GM23338 (cell line): Measurements from ENCODE around the gene SLC4A4. TPM values are rescaled to one million over a fixed set of nuclear protein-coding genes. Genes with fewer than 3 reads are reported as not detected.

Source experiments
- ATAC-seq: fragments of 200-7000 bp; cut with Tn5 transposase; 3 replicates; pipeline ENCODE4 v1.9.1; 2020
- DNase-seq: peaks from one replicate; pipeline ENCODE4 v3.0.0-alpha.2; 2015; ENCODE audit warnings: low spot score
- H2AFZ ChIP-seq: fragments of 200-600 bp; sonication (generic); 2 replicates; pipeline ENCODE4 v1.8.0; 2016; ENCODE audit warnings: antibody characterized with exemption, mild to moderate bottlenecking, moderate library complexity
- H3F3A ChIP-seq: fragments of 200-600 bp; sonication (generic); replicated peaks from 2 replicates; pipeline ENCODE4 v1.8.0; 2017; ENCODE audit warnings: antibody characterized with exemption, mixed run types, low read depth
- H3K27ac ChIP-seq: fragments of 200-600 bp; sonication (generic); 2 replicates; pipeline ENCODE4 v1.6.1; 2016; ENCODE audit warnings: low read depth
- H3K27me3 ChIP-seq: fragments of 200-600 bp; sonication (generic); 2 replicates; pipeline ENCODE4 v1.8.0; 2016; ENCODE audit warnings: mild to moderate bottlenecking, mixed run types, moderate library complexity; ENCODE audit not compliant: insufficient read depth
- H3K36me3 ChIP-seq: fragments of 200-600 bp; sonication (generic); 2 replicates; pipeline ENCODE4 v1.8.0; 2016; ENCODE audit warnings: mild to moderate bottlenecking; ENCODE audit not compliant: insufficient read depth
- H3K4me1 ChIP-seq: fragments of 200-600 bp; sonication (generic); 2 replicates; pipeline ENCODE4 v1.8.0; 2016; ENCODE audit warnings: mild to moderate bottlenecking, moderate library complexity; ENCODE audit not compliant: insufficient read depth
- H3K4me2 ChIP-seq: fragments of 200-600 bp; sonication (generic); 2 replicates; pipeline ENCODE4 v1.7.1; 2017; ENCODE audit warnings: mixed run types
- H3K4me3 ChIP-seq: fragments of 200-600 bp; sonication (generic); 2 replicates; pipeline ENCODE4 v1.6.1; 2016; ENCODE audit warnings: mixed run types
- H3K79me2 ChIP-seq: fragments of 200-600 bp; sonication (generic); replicated peaks from 2 replicates; pipeline ENCODE4 v1.8.0; 2017; ENCODE audit warnings: mild to moderate bottlenecking; ENCODE audit not compliant: insufficient read depth
- H3K9me2 ChIP-seq: fragments of 200-600 bp; sonication (generic); 2 replicates; pipeline ENCODE4 v1.8.0; 2017; ENCODE audit not compliant: insufficient read depth
- H4K20me1 ChIP-seq: fragments of 200-600 bp; sonication (generic); replicated peaks from 2 replicates; pipeline ENCODE4 v1.8.0; 2017; ENCODE audit warnings: mild to moderate bottlenecking; ENCODE audit not compliant: insufficient read depth
- H3K27ac Mint-ChIP-seq: 2 replicates; pipeline ENCODE4 v1.8.0; 2020; ENCODE audit warnings: inconsistent platforms, mild to moderate bottlenecking, moderate library complexity, mixed read lengths
- H3K27me3 Mint-ChIP-seq: 3 replicates; pipeline ENCODE4 v1.8.0; 2022; ENCODE audit warnings: low read depth, mild to moderate bottlenecking, moderate library complexity, mixed read lengths, inconsistent platforms; ENCODE audit not compliant: insufficient read depth, poor library complexity
- H3K36me3 Mint-ChIP-seq: 3 replicates; pipeline ENCODE4 v1.8.0; 2021; ENCODE audit warnings: low read depth, mild to moderate bottlenecking, inconsistent platforms, moderate library complexity, mixed read lengths
- H3K4me1 Mint-ChIP-seq: 3 replicates; pipeline ENCODE4 v1.8.0; 2020; ENCODE audit warnings: mild to moderate bottlenecking, inconsistent platforms, mixed read lengths
- H3K4me3 Mint-ChIP-seq: 3 replicates; pipeline ENCODE4 v1.8.0; 2021; ENCODE audit warnings: moderate library complexity, mild to moderate bottlenecking, inconsistent platforms, mixed read lengths
- H3K9me3 Mint-ChIP-seq: 3 replicates; pipeline ENCODE4 v1.8.0; 2020; ENCODE audit warnings: moderate library complexity, mild to moderate bottlenecking, inconsistent platforms, mixed read lengths
- CREB1 ChIP-seq: fragments of 250-450 bp; sonication (Bioruptor Pico); IDR thresholded peaks from 2 replicates; pipeline ENCODE4 v1.5.0; 2020; ENCODE audit warnings: low read depth, mild to moderate bottlenecking, moderate library complexity
- ETS1 ChIP-seq: IDR thresholded peaks from 2 replicates; pipeline ENCODE4 v1.6.1; 2016; ENCODE audit warnings: antibody characterized with exemption
- EZH2 ChIP-seq: fragments of 200-600 bp; sonication (generic); IDR thresholded peaks from one replicate; pipeline ENCODE4 v1.8.0; 2017; ENCODE audit warnings: antibody characterized with exemption, mild to moderate bottlenecking, low read depth; ENCODE audit not compliant: unreplicated experiment
- JUNB ChIP-seq: IDR thresholded peaks from one replicate; pipeline ENCODE4 v1.6.1; 2016; ENCODE audit warnings: antibody characterized with exemption; ENCODE audit not compliant: unreplicated experiment
- NANOG ChIP-seq: IDR thresholded peaks from 2 replicates; pipeline ENCODE4 v1.6.1; 2016; ENCODE audit warnings: antibody characterized with exemption, borderline replicate concordance
- STAT1 ChIP-seq: IDR thresholded peaks from one replicate; pipeline ENCODE4 v1.6.1; 2016; ENCODE audit warnings: antibody characterized with exemption; ENCODE audit not compliant: unreplicated experiment
- ZNF114 ChIP-seq: fragments of 250-450 bp; sonication (Bioruptor Pico); IDR thresholded peaks from 2 replicates; pipeline ENCODE4 v1.5.0; 2020; ENCODE audit warnings: mild to moderate bottlenecking, moderate library complexity
- ZNF462 ChIP-seq: fragments of 250-450 bp; sonication (Bioruptor Pico); IDR thresholded peaks from 2 replicates; pipeline ENCODE4 v1.5.0; 2020; ENCODE audit warnings: mild to moderate bottlenecking, moderate library complexity
- polyA plus RNA-seq: library from polyadenylated mRNA; unstranded; fragments of >200 nt; fragmentation: Nextera tagmentation; extraction: Ambion mirVana; gene quantifications from 2 replicates; pipeline ENCODE4 v1.2.1, GENCODE V29; 2016
- total RNA-seq: library from RNA; depleted of rRNA; stranded (reverse); fragments of >200 nt; shearing (Covaris generic); gene quantifications from 2 replicates; pipeline ENCODE4 v1.2.3, GENCODE V29; 2014
- TF ChIP-seq, protein P1 (sequence below), 2 experiments: fragments of 200-600 bp in 1 of 2; sonication (generic) in 1 of 2; conservative IDR thresholded peaks; 2 replicates each; pipeline versions ENCODE4 v1.5.1 to v1.6.1; 2016 to 2017; ENCODE audit warnings: antibody characterized with exemption in 2 of 2, low read depth in 2 of 2, mild to moderate bottlenecking in 2 of 2, moderate library complexity in 1 of 2

Gene SLC4A4
- total and polyA plus RNA-seq, 2 experiments from 2014 or later, result 1.0 to 1.5 TPM

DNA sequence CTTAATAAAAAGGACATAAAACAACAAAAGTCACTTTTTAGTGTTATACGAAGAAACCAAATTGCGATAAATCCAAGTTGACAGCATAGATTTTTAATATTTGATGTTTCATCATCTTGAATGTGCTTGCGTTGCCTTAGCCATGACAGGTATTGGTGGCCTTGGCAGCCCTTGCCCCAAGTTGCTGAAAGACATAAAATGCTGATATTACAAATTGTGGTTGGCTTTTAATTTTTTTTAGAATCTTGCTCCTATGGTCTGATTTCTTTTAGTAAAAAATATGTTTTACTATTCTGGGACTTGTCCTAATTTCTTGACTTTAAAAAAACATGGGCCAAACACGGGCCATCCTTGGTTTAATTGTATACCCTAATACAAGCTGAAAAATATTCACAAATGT is 122.6 kb downstream of the SLC4A4 start (continued):
- TF ChIP-seq ZNF462 (CRISPR knock-in tag) (no peak), CREB1 (CRISPR knock-in tag) (no peak), NANOG (no peak), JUNB (no peak)

DNA sequence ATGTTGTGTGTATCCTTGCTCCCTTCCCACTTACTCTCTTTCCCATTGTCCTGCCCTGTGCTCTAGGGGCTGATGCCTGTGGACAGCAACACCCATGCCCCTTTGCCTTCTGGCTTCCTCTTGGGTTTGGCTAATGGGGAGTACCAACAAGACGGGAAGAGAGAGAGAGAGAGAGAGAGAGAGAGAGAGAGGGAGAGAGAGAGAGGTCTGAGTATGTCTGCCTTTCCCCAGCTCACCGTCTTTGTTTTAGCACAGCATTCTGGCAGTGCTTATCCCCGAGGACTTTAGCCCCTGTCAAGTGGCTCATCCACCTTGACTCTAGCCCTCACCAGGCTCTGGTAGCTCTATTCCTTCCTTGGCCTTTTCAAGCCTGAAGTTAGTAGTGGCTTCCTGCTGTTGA is 128.0 kb downstream of the SLC4A4 start:
- Mint-ChIP-seq H3K4me1 (no peaks in the 10 kb centered on the region; the same call in 2 of the 3 replicates), H3K27ac (no peak overlapping the region), H3K4me3 (no peak overlapping the region), H3K27me3 (no peaks in the 10 kb centered on the region), H3K9me3 (no peaks in the 10 kb centered on the region), H3K36me3 (no peaks in the 10 kb centered on the region)
- ATAC-seq (no peak), DNase-seq (no peak)
- no peaks in the 10 kb centered on the region for H3K36me3 ChIP-seq
- no peak overlapping the region for H3K27ac ChIP-seq
- H3F3A ChIP-seq, result no peaks in the 10 kb centered on the region
- H4K20me1 ChIP-seq, result no peaks in the 10 kb centered on the region
- H3K4me3 ChIP-seq, result no peak overlapping the region
- H3K4me1 ChIP-seq, result no peaks in the 10 kb centered on the region
- no peaks in the 10 kb centered on the region for H3K27me3 ChIP-seq
- no peak overlapping the region for H3K4me2 ChIP-seq
- H3K9me2 ChIP-seq, result no peaks in the 10 kb centered on the region
- no peak overlapping the region for H2AFZ ChIP-seq
- no peak for TF ChIP-seq STAT1
- TF ChIP-seq EZH2, result no peak
- TF ChIP-seq ETS1, result no peak
- no peak for TF ChIP-seq ZNF114 (CRISPR knock-in tag)
- no peak for TF ChIP-seq NANOG
- TF ChIP-seq, protein P1, sequence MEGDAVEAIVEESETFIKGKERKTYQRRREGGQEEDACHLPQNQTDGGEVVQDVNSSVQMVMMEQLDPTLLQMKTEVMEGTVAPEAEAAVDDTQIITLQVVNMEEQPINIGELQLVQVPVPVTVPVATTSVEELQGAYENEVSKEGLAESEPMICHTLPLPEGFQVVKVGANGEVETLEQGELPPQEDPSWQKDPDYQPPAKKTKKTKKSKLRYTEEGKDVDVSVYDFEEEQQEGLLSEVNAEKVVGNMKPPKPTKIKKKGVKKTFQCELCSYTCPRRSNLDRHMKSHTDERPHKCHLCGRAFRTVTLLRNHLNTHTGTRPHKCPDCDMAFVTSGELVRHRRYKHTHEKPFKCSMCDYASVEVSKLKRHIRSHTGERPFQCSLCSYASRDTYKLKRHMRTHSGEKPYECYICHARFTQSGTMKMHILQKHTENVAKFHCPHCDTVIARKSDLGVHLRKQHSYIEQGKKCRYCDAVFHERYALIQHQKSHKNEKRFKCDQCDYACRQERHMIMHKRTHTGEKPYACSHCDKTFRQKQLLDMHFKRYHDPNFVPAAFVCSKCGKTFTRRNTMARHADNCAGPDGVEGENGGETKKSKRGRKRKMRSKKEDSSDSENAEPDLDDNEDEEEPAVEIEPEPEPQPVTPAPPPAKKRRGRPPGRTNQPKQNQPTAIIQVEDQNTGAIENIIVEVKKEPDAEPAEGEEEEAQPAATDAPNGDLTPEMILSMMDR (conservative IDR thresholded peaks at IDR 0.05; ENCODE audit: low read depth in 2 of 2), result no peak
- H3K79me2 ChIP-seq, result no peaks in the 10 kb centered on the region
